GDM1 (cell line): ENCODE measurements around the gene KRTAP10-1.

Source experiments
- DNase-seq: peaks from one replicate; lab custom pipeline; 2025; lab: John Stamatoyannopoulos, UW

Gene KRTAP10-1

GRCh38 chr21:44502171-44502958, 37.6 kb downstream of the KRTAP10-1 start:
- DNase-seq, result no peak

- no peak for DNase-seq
Measured at GRCh38 chr21:44500111-44500510, 39.9 kb downstream of the KRTAP10-1 start.

- DNase-seq, result no peak
Measured at GRCh38 chr21:44499631-44500030, 40.4 kb downstream of the KRTAP10-1 start.

- no peak for DNase-seq
Measured at GRCh38 chr21:44499211-44499560, 40.8 kb downstream of the KRTAP10-1 start.

- no peak for DNase-seq
Measured at GRCh38 chr21:44498280-44499210, 41.5 kb downstream of the KRTAP10-1 start.

- DNase-seq, result no peak
Measured at GRCh38 chr21:44497703-44498126, 42.3 kb downstream of the KRTAP10-1 start.

GRCh38 chr21:44496564-44497550, 43.1 kb downstream of the KRTAP10-1 start:
- DNase-seq, result no peak

- no peak for DNase-seq
Measured at GRCh38 chr21:44495611-44496563, 44.1 kb downstream of the KRTAP10-1 start.

GRCh38 chr21:44494956-44495355, 45.0 kb downstream of the KRTAP10-1 start:
- DNase-seq, result no peak

GRCh38 chr21:44494418-44494817, 45.6 kb downstream of the KRTAP10-1 start:
- no peak for DNase-seq

GRCh38 chr21:44492567-44493385, 47.2 kb downstream of the KRTAP10-1 start:
- no peak for DNase-seq

- no peak for DNase-seq
Measured at GRCh38 chr21:44490816-44491215, 49.2 kb downstream of the KRTAP10-1 start.

GRCh38 chr21:44490405-44490804, 49.6 kb downstream of the KRTAP10-1 start:
- DNase-seq, result no peak

GRCh38 chr21:44489962-44490361, 50.0 kb downstream of the KRTAP10-1 start:
- no peak for DNase-seq
